Subcutaneous adipose tissue (tissue), 4 donors: ENCODE data around the gene ADGRL2. TPM values are rescaled to one million over a fixed set of nuclear protein-coding genes. Genes with fewer than 3 reads are reported as not detected.

Experiments
- CTCF ChIP-seq: fragments of 450-650 bp; IDR thresholded peaks from one replicate; pipeline ENCODE4 v1.5.1; 2016; ENCODE audit warnings: low read depth, mild to moderate bottlenecking, control low read depth, antibody characterized with exemption, moderate library complexity
- total RNA-seq, 4 donors: library from RNA; depleted of rRNA; stranded (reverse); fragments of >200 nt; gene quantifications; one replicate each; pipeline ENCODE4 v1.1.0, GENCODE V29; 2016

ADGRL2 gene
- total RNA-seq, 4 donors from 2014 or later: 59.7 to 74.2 (median 69.0) TPM

GRCh38 chr1:81775510-81775909, 25.2 kb upstream of the ADGRL2 start:
- no peak for TF ChIP-seq CTCF

- TF ChIP-seq CTCF: no peak
Observed at GRCh38 chr1:81780705-81781454, 19.9 kb upstream of the ADGRL2 start.

GRCh38 chr1:81781749-81782148, 19.0 kb upstream of the ADGRL2 start:
- no peak for TF ChIP-seq CTCF

GRCh38 chr1:81792184-81792583, 8.6 kb upstream of the ADGRL2 start:
- no peak for TF ChIP-seq CTCF

GRCh38 chr1:81797701-81798100, 3.0 kb upstream of the ADGRL2 start:
- no peak for TF ChIP-seq CTCF

- no peak for TF ChIP-seq CTCF
Observed at GRCh38 chr1:81799939-81800694, 617 bp upstream of the ADGRL2 start.

GRCh38 chr1:81801651-81802456, 1.1 kb downstream of the ADGRL2 start:
- TF ChIP-seq CTCF: no peak
